ENCODE measurements around the gene DGKB.

DNA sequence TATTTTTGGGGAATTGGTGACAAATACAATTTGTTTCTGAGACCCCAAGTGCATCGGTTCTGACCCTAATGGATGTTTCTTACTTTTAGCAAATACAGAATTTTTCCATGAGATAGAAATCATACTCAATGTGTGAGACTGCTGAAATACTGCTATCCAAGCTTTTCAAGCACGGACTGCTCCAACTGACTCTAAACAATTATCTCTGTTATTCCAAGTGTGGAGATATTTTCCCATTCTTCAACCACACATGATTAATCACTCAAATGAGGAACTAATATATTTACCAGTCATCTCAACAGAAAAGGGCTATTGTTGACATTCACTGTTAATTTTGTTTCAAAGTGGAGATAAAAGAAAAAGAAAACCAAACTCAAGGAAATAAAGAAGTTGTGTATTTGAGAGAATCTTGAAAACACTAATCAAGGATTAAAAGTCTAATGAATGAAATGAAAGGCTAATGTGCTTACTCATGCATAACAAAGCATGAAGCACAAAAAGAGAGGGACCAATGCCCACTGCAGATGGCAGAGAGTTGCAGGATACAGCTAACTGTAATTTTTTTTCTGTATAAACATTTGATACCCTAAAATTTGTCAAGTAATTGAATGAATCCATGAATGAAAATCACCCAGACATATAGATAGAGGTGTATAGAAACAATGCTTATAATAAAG is 423.6 kb downstream of the DGKB start:
- no peak for TF ChIP-seq CTCF (IDR thresholded peaks at IDR 0.05; ENCODE audit: low read length)
- no peak for TF ChIP-seq EZH2 (optimal IDR thresholded peaks at IDR 0.05; ENCODE audit: low read depth, low read length)

Data from MM.1S (cell line).